ENCODE results near the gene ACAD8. TPM values are rescaled to one million over a fixed set of nuclear protein-coding genes. Genes with fewer than 3 reads are reported as not detected.

The ACAD8 gene
- total RNA-seq, 1 donor from 2014 or later, result 14.9 TPM

DNA sequence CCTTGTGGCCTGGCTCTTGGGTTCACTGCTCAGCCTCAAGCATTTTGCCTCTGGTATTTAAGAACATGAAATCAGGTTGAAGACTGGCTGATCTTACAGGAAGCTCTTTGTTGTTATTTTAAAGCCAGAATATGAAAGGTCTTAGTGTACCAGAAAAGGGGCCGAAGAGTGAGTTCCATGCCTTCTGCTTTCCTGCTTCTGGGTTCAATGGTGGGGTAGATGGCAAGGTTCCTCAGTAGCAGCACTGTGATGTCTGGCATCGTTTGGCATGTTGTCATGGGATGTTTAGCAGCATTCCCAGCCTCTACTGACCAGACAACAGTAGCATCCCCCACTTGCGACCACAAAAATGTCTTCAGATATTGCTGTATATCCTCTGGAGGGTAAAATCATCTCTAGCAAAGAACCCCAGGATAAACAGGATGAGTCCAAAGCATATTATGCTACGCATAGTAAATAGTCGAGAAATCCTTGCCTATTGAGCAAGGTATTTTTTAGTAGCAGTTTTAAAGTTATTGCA, 26.5 kb upstream of the ACAD8 start:
- Mint-ChIP-seq H3K36me3 (ENCODE audit: low read depth) (peaks cover 3% of the 10 kb centered on the region), H3K4me1 (ENCODE audit: low read depth) (peaks cover 53% of the 10 kb centered on the region), H3K4me3 (ENCODE audit: unreplicated experiment) (peak overlapping the region; percentile 38), H3K27ac (ENCODE audit: unreplicated experiment) (peak overlapping the region; percentile 45), H3K27me3 (ENCODE audit: low read depth) (no peaks in the 10 kb centered on the region), H3K9me3 (ENCODE audit: low read depth) (no peaks in the 10 kb centered on the region)
- no peak for DNase-seq (ENCODE audit: low spot score)
- TF ChIP-seq, protein P1, sequence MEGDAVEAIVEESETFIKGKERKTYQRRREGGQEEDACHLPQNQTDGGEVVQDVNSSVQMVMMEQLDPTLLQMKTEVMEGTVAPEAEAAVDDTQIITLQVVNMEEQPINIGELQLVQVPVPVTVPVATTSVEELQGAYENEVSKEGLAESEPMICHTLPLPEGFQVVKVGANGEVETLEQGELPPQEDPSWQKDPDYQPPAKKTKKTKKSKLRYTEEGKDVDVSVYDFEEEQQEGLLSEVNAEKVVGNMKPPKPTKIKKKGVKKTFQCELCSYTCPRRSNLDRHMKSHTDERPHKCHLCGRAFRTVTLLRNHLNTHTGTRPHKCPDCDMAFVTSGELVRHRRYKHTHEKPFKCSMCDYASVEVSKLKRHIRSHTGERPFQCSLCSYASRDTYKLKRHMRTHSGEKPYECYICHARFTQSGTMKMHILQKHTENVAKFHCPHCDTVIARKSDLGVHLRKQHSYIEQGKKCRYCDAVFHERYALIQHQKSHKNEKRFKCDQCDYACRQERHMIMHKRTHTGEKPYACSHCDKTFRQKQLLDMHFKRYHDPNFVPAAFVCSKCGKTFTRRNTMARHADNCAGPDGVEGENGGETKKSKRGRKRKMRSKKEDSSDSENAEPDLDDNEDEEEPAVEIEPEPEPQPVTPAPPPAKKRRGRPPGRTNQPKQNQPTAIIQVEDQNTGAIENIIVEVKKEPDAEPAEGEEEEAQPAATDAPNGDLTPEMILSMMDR (IDR thresholded peaks at IDR 0.05), result no peak

DNA sequence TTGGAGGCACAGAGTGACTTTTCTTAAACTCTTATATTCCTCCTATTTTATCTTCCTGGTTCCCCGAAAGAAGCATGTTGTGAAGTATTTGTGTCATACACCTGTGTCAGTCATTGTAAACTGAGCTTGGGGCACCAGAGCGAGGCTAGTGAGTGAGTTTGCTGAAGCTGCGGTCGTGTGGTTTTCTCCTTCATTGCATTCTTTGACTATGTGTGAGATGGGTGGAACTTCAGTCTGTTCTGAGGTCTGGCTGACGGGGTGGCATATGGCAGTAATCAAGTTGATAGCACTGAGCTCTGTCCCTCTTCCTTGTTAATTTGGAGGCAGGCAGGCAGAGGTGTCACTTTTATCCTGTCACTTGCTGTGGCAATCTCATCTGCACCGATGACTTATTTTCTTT, 24.7 kb upstream of the ACAD8 start:
- Mint-ChIP-seq H3K9me3 (ENCODE audit: low read depth) (no peaks in the 10 kb centered on the region), H3K4me1 (ENCODE audit: low read depth) (peaks cover 40% of the 10 kb centered on the region), H3K27me3 (ENCODE audit: low read depth) (no peaks in the 10 kb centered on the region), H3K36me3 (ENCODE audit: low read depth) (peaks cover 3% of the 10 kb centered on the region), H3K4me3 (ENCODE audit: unreplicated experiment) (no peak overlapping the region), H3K27ac (ENCODE audit: unreplicated experiment) (no peak overlapping the region)
- TF ChIP-seq, protein P1 (IDR thresholded peaks at IDR 0.05), result no peak
- DNase-seq (ENCODE audit: low spot score), result no peak

DNA sequence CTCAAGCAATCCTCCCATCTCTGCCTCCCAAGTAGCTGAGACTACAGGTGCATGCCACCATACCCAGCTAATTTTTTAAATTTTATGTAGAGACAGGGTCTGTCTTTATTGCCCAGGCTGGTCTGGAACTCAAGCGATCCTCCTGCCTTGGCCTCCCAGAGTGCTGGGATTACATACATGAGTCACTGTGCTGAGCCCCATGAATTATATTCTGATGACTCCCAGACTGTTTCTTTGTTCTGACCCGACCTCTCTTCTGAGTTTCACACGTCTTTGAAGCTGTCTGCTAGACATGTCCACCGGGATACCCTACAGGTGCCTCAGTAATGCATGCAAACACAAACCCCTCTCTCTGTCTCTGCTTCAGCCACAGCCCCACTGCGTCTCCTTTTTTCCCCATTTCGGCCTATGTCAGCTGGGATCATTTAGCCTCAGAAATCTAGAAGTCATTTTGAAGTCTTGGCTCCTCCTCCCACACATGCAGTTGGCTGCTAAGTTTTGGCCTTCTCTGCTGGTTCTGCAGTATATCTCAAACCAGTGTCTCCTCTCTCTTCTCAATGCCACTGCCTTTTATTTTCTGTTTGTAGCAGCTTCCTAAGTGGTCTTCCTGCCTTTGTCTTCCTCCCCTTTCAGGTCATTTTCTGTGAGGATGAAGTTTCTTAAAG, 24.1 kb upstream of the ACAD8 start:
- no peak for DNase-seq (ENCODE audit: low spot score)
- Mint-ChIP-seq H3K4me3 (ENCODE audit: unreplicated experiment) (no peak overlapping the region), H3K4me1 (ENCODE audit: low read depth) (peaks cover 43% of the 10 kb centered on the region), H3K9me3 (ENCODE audit: low read depth) (no peaks in the 10 kb centered on the region), H3K36me3 (ENCODE audit: low read depth) (peaks cover 3% of the 10 kb centered on the region), H3K27ac (ENCODE audit: unreplicated experiment) (peak overlapping the region; percentile 51), H3K27me3 (ENCODE audit: low read depth) (no peaks in the 10 kb centered on the region)
- TF ChIP-seq, protein P1 (IDR thresholded peaks at IDR 0.05), result no peak

DNA sequence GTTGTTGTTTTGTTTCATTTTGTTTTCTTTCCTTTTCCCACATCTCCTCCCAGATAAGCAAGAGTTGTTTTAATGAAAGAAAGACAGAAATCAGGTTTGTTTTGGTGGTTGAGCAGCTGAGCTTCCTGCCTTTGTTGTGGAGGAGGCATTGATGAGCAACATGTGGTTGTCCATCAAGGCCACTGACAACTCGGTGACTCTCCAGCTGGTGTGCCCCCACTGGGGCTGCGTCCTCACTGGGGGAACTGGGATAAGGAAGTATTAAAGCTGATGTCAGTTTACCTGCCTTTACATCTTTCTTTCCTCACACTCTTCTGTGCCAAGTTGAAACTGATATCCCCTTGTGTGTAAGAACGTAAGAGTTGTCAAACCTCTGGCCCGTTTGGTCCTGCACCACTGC, 23.0 kb upstream of the ACAD8 start:
- peaks cover 6% of the 10 kb centered on the region for H3K36me3 Mint-ChIP-seq (ENCODE audit: low read depth)
- TF ChIP-seq, protein P1 (IDR thresholded peaks at IDR 0.05), result no peak
- H3K9me3 Mint-ChIP-seq (ENCODE audit: low read depth), result no peaks in the 10 kb centered on the region
- no peaks in the 10 kb centered on the region for H3K27me3 Mint-ChIP-seq (ENCODE audit: low read depth)
- DNase-seq (ENCODE audit: low spot score), result no peak
- no peak overlapping the region for H3K27ac Mint-ChIP-seq (ENCODE audit: unreplicated experiment)
- no peak overlapping the region for H3K4me3 Mint-ChIP-seq (ENCODE audit: unreplicated experiment)
- H3K4me1 Mint-ChIP-seq (ENCODE audit: low read depth), result peaks cover 43% of the 10 kb centered on the region

DNA sequence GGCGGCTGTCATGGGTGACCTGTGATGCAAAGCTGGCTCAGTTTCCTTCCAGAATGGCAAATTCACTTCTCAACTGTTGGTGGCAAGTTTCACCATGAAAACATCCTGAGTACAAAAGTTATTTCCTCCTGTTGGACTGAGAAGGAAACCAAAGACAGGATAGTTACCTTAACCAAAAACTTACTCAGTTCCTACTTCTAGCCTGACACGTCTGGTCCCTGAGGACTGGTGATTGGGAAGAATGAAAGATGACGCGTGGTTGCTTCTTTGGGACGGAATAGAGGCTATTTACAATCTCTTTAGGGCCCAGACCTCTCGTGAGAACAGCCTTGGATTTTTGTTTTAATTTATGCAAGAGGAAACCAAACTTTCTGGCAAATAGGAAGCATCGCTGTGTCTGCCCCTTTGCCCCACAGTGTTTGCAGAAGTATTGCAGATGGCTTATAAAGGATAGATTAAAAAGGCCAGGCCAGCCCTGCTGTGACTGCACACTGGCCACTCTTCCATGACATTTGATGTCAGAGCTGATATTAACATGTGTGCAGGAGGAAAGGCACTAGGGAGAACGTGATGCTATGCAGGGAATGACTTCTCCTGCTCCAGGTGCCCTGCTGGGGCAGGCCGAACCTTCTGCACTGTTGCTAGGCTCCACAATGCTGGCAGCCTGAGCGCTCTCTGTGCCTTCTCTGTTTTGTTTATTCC, 21.3 kb upstream of the ACAD8 start:
- H3K9me3 Mint-ChIP-seq (ENCODE audit: low read depth), result no peaks in the 10 kb centered on the region
- H3K4me3 Mint-ChIP-seq (ENCODE audit: unreplicated experiment), result no peak overlapping the region
- no peaks in the 10 kb centered on the region for H3K27me3 Mint-ChIP-seq (ENCODE audit: low read depth)
- peaks cover 25% of the 10 kb centered on the region for H3K4me1 Mint-ChIP-seq (ENCODE audit: low read depth)
- TF ChIP-seq, protein P1 (IDR thresholded peaks at IDR 0.05), result no peak
- H3K27ac Mint-ChIP-seq (ENCODE audit: unreplicated experiment), result no peak overlapping the region
- H3K36me3 Mint-ChIP-seq (ENCODE audit: low read depth), result peaks cover 9% of the 10 kb centered on the region
- no peak for DNase-seq (ENCODE audit: low spot score)
